HepG2 (cell line): ENCODE data around the gene CMAS. TPM values are rescaled to one million over a fixed set of nuclear protein-coding genes. Genes with fewer than 3 reads are reported as not detected.

ENCODE experiments used
- ATAC-seq: fragments of 200-7000 bp; cut with Tn5 transposase; 3 replicates; pipeline ENCODE4 v1.9.1; 2020; ENCODE audit warnings: mild to moderate bottlenecking, moderate library complexity
- BruUV-seq: library from RNA; stranded (reverse); fragments of 400-500 nt; replicated peaks from 2 replicates; lab custom pipeline; 2021; lab: Mats Ljungman, UMichigan
- CTCF ChIA-PET: fragments of 300-600 bp; formaldehyde crosslinking; extraction: SDS; loops from one replicate; lab custom pipeline; 2021; ENCODE audit warnings: low total read pairs, inconsistent platforms, low intra/inter-chr PET ratio; lab: Yijun Ruan, JAX
- POLR2A ChIA-PET: fragments of 350-600 bp; sonication (Branson Sonifier 250); formaldehyde crosslinking; loops from one replicate; lab custom pipeline; 2020; ENCODE audit warnings: antibody characterized with exemption, inconsistent platforms; lab: Yijun Ruan, JAX
- DNase-seq: peaks from one replicate; pipeline ENCODE4 v3.0.0-alpha.2; 2015; ENCODE audit warnings: low spot score
- FAIRE-seq: peaks from 3 replicates; lab custom pipeline; 2011; peaks lifted over from hg19 to GRCh38; lab: Jason Lieb, UNC
- H2AFZ ChIP-seq: one replicate; pipeline ENCODE4 v1.6.1; 2011; ENCODE audit warnings: low read length, inconsistent platforms
- H3K27ac ChIP-seq: fragments of 300-600 bp; 3 replicates; pipeline ENCODE4 v1.8.0; 2011; ENCODE audit warnings: mixed run types, mild to moderate bottlenecking, mixed read lengths, low read length, inconsistent platforms; ENCODE audit not compliant: insufficient read depth; ENCODE audit errors: extremely low read length
- H3K27me3 ChIP-seq, 2 experiments: fragments of 200-600 bp in 1 of 2; 2 replicates in 1 of 2; 3 replicates in 1 of 2; pipeline versions ENCODE4 v1.6.0 to v1.8.0; 2011; ENCODE audit warnings: low read length in 2 of 2, mild to moderate bottlenecking in 2 of 2, moderate library complexity in 2 of 2, inconsistent platforms in 1 of 2; ENCODE audit not compliant: insufficient read depth in 2 of 2, control insufficient read depth in 1 of 2
- H3K36me3 ChIP-seq, 2 experiments: fragments of 200-600 bp in 1 of 2; replicated peaks in 1 of 2; 2 replicates in 1 of 2; 3 replicates in 1 of 2; pipeline versions ENCODE4 v1.5.1 to v1.8.0; 2011; ENCODE audit warnings: low read length in 2 of 2, inconsistent platforms in 1 of 2; ENCODE audit not compliant: insufficient read depth in 2 of 2, control insufficient read depth in 1 of 2
- H3K4me1 ChIP-seq: 2 replicates; pipeline ENCODE4 v1.5.1; 2012; ENCODE audit warnings: low read length, inconsistent platforms; ENCODE audit not compliant: insufficient read depth
- H3K4me2 ChIP-seq: 2 replicates; pipeline ENCODE4 v1.6.0; 2011; ENCODE audit warnings: low read depth, low read length, inconsistent platforms
- H3K4me3 ChIP-seq, 3 experiments: fragments of 200-600 bp in 1 of 3; sonication (generic), shearing (Covaris generic) in 1 of 3; replicated peaks in 1 of 3; 2 replicates each; pipeline ENCODE4 v1.5.1; 2011 to 2016; ENCODE audit warnings: low read length in 3 of 3, inconsistent platforms in 2 of 3, low read depth in 2 of 3, mild to moderate bottlenecking in 2 of 3, control low read depth in 1 of 3, mixed read lengths in 1 of 3; ENCODE audit not compliant: insufficient read depth in 1 of 3
- H3K79me2 ChIP-seq: one replicate; pipeline ENCODE4 v1.6.1; 2011; ENCODE audit warnings: low read length, inconsistent platforms; ENCODE audit not compliant: insufficient read depth
- H3K9ac ChIP-seq: 2 replicates; pipeline ENCODE4 v1.6.0; 2011; ENCODE audit warnings: mild to moderate bottlenecking, low read depth, low read length, inconsistent platforms; ENCODE audit not compliant: insufficient read depth
- H3K9me3 ChIP-seq: 2 replicates; pipeline ENCODE4 v1.5.1; 2012; ENCODE audit warnings: mild to moderate bottlenecking, low read length
- H4K20me1 ChIP-seq: 2 replicates; pipeline ENCODE4 v1.6.0; 2011; ENCODE audit warnings: inconsistent platforms, mild to moderate bottlenecking, low read length, moderate library complexity; ENCODE audit not compliant: insufficient read depth
- ATRX ChIP-seq: sonication (generic); formaldehyde crosslinking; IDR thresholded peaks from 2 replicates; pipeline ENCODE4 v1.4.0; 2020; ENCODE audit warnings: missing genetic modification reagents, borderline replicate concordance
- FOSL2 ChIP-seq: sonication (generic); formaldehyde crosslinking; IDR thresholded peaks from 2 replicates; pipeline ENCODE4 v1.4.0; 2020; ENCODE audit warnings: missing genetic modification reagents
- HNRNPH1 ChIP-seq: fragments of 200-400 bp; formaldehyde crosslinking; optimal IDR thresholded peaks from 2 replicates; pipeline ENCODE3; 2017; ENCODE audit warnings: mild to moderate bottlenecking, low read depth, low read length
- KDM5A ChIP-seq: fragments of 200-600 bp; sonication (generic); IDR thresholded peaks from 2 replicates; pipeline ENCODE4 v1.7.0; 2018; ENCODE audit warnings: antibody characterized with exemption, mild to moderate bottlenecking, low read length, borderline replicate concordance
- MEIS1 ChIP-seq: sonication (generic); formaldehyde crosslinking; IDR thresholded peaks from 2 replicates; pipeline ENCODE4 v1.9.0; 2021; ENCODE audit warnings: mild to moderate bottlenecking, missing genetic modification reagents, moderate library complexity, borderline replicate concordance
- RFX5 ChIP-seq: IDR thresholded peaks from 2 replicates; pipeline ENCODE4 v1.6.1; 2011; ENCODE audit warnings: low read depth, low read length, improper control_type of control experiment
- SETDB1 ChIP-seq: sonication (generic); formaldehyde crosslinking; IDR thresholded peaks from 2 replicates; pipeline ENCODE4 v1.5.1; 2020; ENCODE audit warnings: missing genetic modification reagents, mild to moderate bottlenecking, borderline replicate concordance
- SRSF4 ChIP-seq: fragments of 200-400 bp; formaldehyde crosslinking; IDR thresholded peaks from one replicate; pipeline ENCODE4 v1.6.1; 2018; ENCODE audit warnings: mild to moderate bottlenecking, low read depth, low read length, moderate library complexity; ENCODE audit not compliant: poor library complexity, severe bottlenecking
- ZBTB43 ChIP-seq: sonication (generic); formaldehyde crosslinking; conservative IDR thresholded peaks from 2 replicates; pipeline ENCODE4 v1.4.0; 2020; ENCODE audit warnings: missing genetic modification reagents
- ZIK1 ChIP-seq: sonication (generic); formaldehyde crosslinking; IDR thresholded peaks from 2 replicates; pipeline ENCODE4 v1.5.0; 2020; ENCODE audit warnings: mild to moderate bottlenecking, low read depth, missing genetic modification reagents, borderline replicate concordance
- ZNF10 ChIP-seq: sonication (generic); formaldehyde crosslinking; IDR thresholded peaks from 2 replicates; pipeline ENCODE4 v1.4.0; 2020; ENCODE audit warnings: mild to moderate bottlenecking, low read depth, missing genetic modification reagents, borderline replicate concordance
- ZNF781 ChIP-seq: sonication (generic); formaldehyde crosslinking; IDR thresholded peaks from 2 replicates; pipeline ENCODE4 v1.5.1; 2020; ENCODE audit warnings: borderline replicate concordance, mild to moderate bottlenecking, missing genetic modification reagents; ENCODE audit errors: not compliant biosample characterization
- WGBS: methylation state at CpG from one replicate; pipeline ENCODE4 v1.1.6; 2017; ENCODE audit warnings: low lambda C conversion rate; 5-methylcytosine and 5-hydroxymethylcytosine counted together
- in situ Hi-C: cut with HindIII; loops from 2 replicates; pipeline ENCODE4 v1.10.0; 2017; ENCODE audit warnings: low pct_unique_long_range_greater_than_20kb; ENCODE audit not compliant: extremely low pct_ligation_motif_present
- intact Hi-C: fragments of 100-400 bp; cut with micrococcal nuclease; formaldehyde crosslinking; loops from one replicate; pipeline ENCODE4 v1.10.0; 2022; ENCODE audit not compliant: unreplicated experiment
- polyA plus RNA-seq, 8 experiments: library from polyadenylated mRNA; depleted of rRNA in 3 of 8; stranded (reverse) in 7 of 8; unstranded in 1 of 8; fragments of >200 nt; fragmentation: Illumina TruSeq in 4 of 8; extraction: Trizol in 4 of 8; gene quantifications; 2 replicates each; pipeline versions ENCODE4 v1.2.1 to v1.2.3, GENCODE V29; 2011 to 2016; ENCODE audit warnings: low read depth in 4 of 8, missing spikeins in 1 of 8, mixed read lengths in 1 of 8; ENCODE audit not compliant: insufficient read depth in 1 of 8
- total RNA-seq, 5 experiments: library from RNA; depleted of rRNA; stranded (reverse); fragments of >200 nt; fragmentation: Illumina TruSeq; extraction: Trizol; gene quantifications; 2 replicates each; pipeline ENCODE4 v1.2.3, GENCODE V29; 2016; ENCODE audit warnings: low read depth in 1 of 5
- TF ChIP-seq, protein P1 (sequence below): sonication (generic); formaldehyde crosslinking; IDR thresholded peaks from 2 replicates; pipeline ENCODE4 v1.8.1; 2022; ENCODE audit warnings: low read depth, mild to moderate bottlenecking, missing genetic modification reagents
- TF ChIP-seq, protein P2 (sequence below): sonication (generic); formaldehyde crosslinking; IDR thresholded peaks from 2 replicates; pipeline ENCODE4 v1.4.0; 2020; ENCODE audit warnings: missing genetic modification reagents, borderline replicate concordance

CMAS gene
- total and polyA plus RNA-seq, 2 of the 13 experiments (the other 11 are each of a cell fraction or from before 2014, with no cell fraction given): 14.0 to 21.3 TPM

GRCh38 chr12:22059976-22060647 lies 14.1 kb downstream of the CMAS start:
- POLR2A ChIA-PET: no interaction called here
- TF ChIP-seq ZIK1 (no peak), HNRNPH1 (no peak), ZBTB43 (CRISPR knock-in tag) (no peak), KDM5A (no peak), ZNF10 (CRISPR knock-in tag) (no peak), FOSL2 (CRISPR knock-in tag) (no peak), RFX5 (no peak), SETDB1 (no peak), ZNF781 (CRISPR knock-in tag) (no peak), MEIS1 (no peak), SRSF4 (no peak), ATRX (no peak)
- TF ChIP-seq, protein P1, sequence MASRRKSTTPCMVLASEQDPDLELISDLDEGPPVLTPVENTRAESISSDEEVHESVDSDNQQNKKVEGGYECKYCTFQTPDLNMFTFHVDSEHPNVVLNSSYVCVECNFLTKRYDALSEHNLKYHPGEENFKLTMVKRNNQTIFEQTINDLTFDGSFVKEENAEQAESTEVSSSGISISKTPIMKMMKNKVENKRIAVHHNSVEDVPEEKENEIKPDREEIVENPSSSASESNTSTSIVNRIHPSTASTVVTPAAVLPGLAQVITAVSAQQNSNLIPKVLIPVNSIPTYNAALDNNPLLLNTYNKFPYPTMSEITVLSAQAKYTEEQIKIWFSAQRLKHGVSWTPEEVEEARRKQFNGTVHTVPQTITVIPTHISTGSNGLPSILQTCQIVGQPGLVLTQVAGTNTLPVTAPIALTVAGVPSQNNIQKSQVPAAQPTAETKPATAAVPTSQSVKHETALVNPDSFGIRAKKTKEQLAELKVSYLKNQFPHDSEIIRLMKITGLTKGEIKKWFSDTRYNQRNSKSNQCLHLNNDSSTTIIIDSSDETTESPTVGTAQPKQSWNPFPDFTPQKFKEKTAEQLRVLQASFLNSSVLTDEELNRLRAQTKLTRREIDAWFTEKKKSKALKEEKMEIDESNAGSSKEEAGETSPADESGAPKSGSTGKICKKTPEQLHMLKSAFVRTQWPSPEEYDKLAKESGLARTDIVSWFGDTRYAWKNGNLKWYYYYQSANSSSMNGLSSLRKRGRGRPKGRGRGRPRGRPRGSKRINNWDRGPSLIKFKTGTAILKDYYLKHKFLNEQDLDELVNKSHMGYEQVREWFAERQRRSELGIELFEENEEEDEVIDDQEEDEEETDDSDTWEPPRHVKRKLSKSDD: no peak
- TF ChIP-seq, protein P2, sequence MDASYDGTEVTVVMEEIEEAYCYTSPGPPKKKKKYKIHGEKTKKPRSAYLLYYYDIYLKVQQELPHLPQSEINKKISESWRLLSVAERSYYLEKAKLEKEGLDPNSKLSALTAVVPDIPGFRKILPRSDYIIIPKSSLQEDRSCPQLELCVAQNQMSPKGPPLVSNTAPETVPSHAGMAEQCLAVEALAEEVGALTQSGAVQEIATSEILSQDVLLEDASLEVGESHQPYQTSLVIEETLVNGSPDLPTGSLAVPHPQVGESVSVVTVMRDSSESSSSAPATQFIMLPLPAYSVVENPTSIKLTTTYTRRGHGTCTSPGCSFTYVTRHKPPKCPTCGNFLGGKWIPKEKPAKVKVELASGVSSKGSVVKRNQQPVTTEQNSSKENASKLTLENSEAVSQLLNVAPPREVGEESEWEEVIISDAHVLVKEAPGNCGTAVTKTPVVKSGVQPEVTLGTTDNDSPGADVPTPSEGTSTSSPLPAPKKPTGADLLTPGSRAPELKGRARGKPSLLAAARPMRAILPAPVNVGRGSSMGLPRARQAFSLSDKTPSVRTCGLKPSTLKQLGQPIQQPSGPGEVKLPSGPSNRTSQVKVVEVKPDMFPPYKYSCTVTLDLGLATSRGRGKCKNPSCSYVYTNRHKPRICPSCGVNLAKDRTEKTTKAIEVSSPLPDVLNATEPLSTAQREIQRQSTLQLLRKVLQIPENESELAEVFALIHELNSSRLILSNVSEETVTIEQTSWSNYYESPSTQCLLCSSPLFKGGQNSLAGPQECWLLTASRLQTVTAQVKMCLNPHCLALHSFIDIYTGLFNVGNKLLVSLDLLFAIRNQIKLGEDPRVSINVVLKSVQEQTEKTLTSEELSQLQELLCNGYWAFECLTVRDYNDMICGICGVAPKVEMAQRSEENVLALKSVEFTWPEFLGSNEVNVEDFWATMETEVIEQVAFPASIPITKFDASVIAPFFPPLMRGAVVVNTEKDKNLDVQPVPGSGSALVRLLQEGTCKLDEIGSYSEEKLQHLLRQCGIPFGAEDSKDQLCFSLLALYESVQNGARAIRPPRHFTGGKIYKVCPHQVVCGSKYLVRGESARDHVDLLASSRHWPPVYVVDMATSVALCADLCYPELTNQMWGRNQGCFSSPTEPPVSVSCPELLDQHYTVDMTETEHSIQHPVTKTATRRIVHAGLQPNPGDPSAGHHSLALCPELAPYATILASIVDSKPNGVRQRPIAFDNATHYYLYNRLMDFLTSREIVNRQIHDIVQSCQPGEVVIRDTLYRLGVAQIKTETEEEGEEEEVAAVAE (CRISPR knock-in tag): no peak
- Histone ChIP-seq H4K20me1 (no peaks in the 10 kb centered on the region), H3K27me3 (no peaks in the 10 kb centered on the region), H3K4me3 (no peak overlapping the region), H3K27ac (no peak overlapping the region), H3K9ac (no peak overlapping the region), H3K79me2 (no peaks in the 10 kb centered on the region), H3K4me1 (no peaks in the 10 kb centered on the region), H3K9me3 (no peaks in the 10 kb centered on the region), H2AFZ (no peak overlapping the region), H3K4me2 (no peak overlapping the region), H3K36me3 (peaks cover 1 to 27% of the 10 kb centered on the region in 2 experiments; a peak in 4 of 5 replicates)
- FAIRE-seq: no peak
- in situ Hi-C loops (no loop called here), intact Hi-C loops (no loop called here)
- CTCF ChIA-PET: no interaction called here
- DNase-seq: no peak
- 100% methylated on average over 2 of the region's 2 CpGs for WGBS
- ATAC-seq: no peak
- BruUV-seq: no TSS peak
